ENCODE data around the gene MYOZ3.

DNA sequence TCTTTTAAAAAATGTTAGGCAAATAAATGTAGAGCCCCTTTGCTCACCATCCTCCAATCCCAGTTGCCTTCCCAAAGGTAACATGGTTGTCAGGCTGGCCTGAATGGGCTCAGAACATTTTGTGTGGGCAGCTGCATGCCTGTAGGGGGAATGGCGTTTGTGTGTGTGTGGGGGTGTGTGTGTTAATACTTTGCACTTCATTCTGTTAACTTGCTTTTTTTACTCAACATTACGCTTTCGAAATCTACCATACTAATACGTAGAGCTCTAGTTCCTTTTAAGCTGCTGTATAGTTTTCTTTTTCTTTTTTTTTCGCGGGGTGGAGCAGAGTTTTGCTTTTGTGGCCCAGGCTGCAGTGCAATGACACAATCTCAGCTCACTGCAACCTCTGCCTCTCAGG, 14.0 kb downstream of the MYOZ3 start:
- TF ChIP-seq RAD21 (IDR thresholded peaks at IDR 0.05; ENCODE audit: low read depth) (no peak), CTCF (IDR thresholded peaks at IDR 0.05 in 2 of 3, conservative IDR thresholded peaks at IDR 0.05 in 1 of 3; ENCODE audit: borderline replicate concordance in 1 of 3, insufficient read depth in 1 of 3, low read depth in 2 of 3, low read length in 2 of 3) (no peak), REST (IDR thresholded peaks at IDR 0.05; ENCODE audit: low read depth) (no peak), POLR2A (IDR thresholded peaks at IDR 0.05; ENCODE audit: borderline replicate concordance, extremely low read depth, insufficient read depth, insufficient read length) (no peak), CEBPB (IDR thresholded peaks at IDR 0.05; ENCODE audit: low read depth) (no peak), SP1 (IDR thresholded peaks at IDR 0.05; ENCODE audit: low read depth) (no peak), YY1 (IDR thresholded peaks at IDR 0.05; ENCODE audit: extremely low read depth, insufficient replicate concordance, low read depth, low read length) (no peak), CBX3 (IDR thresholded peaks at IDR 0.05; ENCODE audit: low read depth) (no peak), TCF7L2 (IDR thresholded peaks at IDR 0.05; ENCODE audit: borderline replicate concordance, extremely low read depth, insufficient read depth, insufficient read length) (no peak), EZH2 (IDR thresholded peaks at IDR 0.05) (no peak)

Measured in HCT116 (cell line).